Thyroid gland (tissue), 4 donors: ENCODE results near the gene ZSCAN1. TPM values are rescaled to one million over a fixed set of nuclear protein-coding genes. Genes with fewer than 3 reads are reported as not detected.

Source experiments
- DNase-seq, 2 donors: peaks; one replicate each; pipeline ENCODE4 v3.0.0-alpha.2; 2019
- H3K27ac ChIP-seq, 3 donors: fragments of 200-600 bp; sonication (generic); 1 replicate in 2 of 3; 2 replicates in 1 of 3; pipeline ENCODE4 v1.5.1; 2016 to 2019; ENCODE audit warnings: mild to moderate bottlenecking in 1 of 3, moderate library complexity in 1 of 3
- H3K27me3 ChIP-seq: fragments of 200-600 bp; sonication (generic); one replicate; pipeline ENCODE4 v1.5.1; 2019
- H3K36me3 ChIP-seq, 2 donors: fragments of 200-600 bp; sonication (generic); one replicate each; pipeline ENCODE4 v1.5.1; 2016 to 2019
- H3K4me1 ChIP-seq, 2 donors: fragments of 200-600 bp; sonication (generic); one replicate each; pipeline ENCODE4 v1.5.1; 2017 to 2019
- H3K4me3 ChIP-seq, 3 donors: fragments of 200-600 bp; sonication (generic); replicated peaks in 1 of 3; 1 replicate in 2 of 3; 2 replicates in 1 of 3; pipeline ENCODE4 v1.5.1; 2016; ENCODE audit warnings: mild to moderate bottlenecking in 1 of 3
- H3K9me3 ChIP-seq: fragments of 200-600 bp; sonication (generic); one replicate; pipeline ENCODE4 v1.5.1; 2017
- CTCF ChIP-seq, 6 experiments: fragments of 200-600 bp in 3 of 6; fragments of 450-650 bp in 3 of 6; sonication (generic) in 3 of 6; IDR thresholded peaks; one replicate each; pipeline ENCODE4 v1.5.1; 2016 to 2019; ENCODE audit warnings: antibody characterized with exemption in 6 of 6, mild to moderate bottlenecking in 2 of 6, inconsistent platforms in 1 of 6, moderate library complexity in 1 of 6
- POLR2A ChIP-seq, 2 donors: fragments of 450-650 bp; IDR thresholded peaks; one replicate each; pipeline ENCODE4 v1.6.1; 2017; ENCODE audit warnings: antibody characterized with exemption in 2 of 2, mild to moderate bottlenecking in 2 of 2, moderate library complexity in 1 of 2
- WGBS, 2 donors: methylation state at CpG; one replicate each; pipeline ENCODE4 v1.1.5; 2017; 5-methylcytosine and 5-hydroxymethylcytosine counted together
- intact Hi-C: fragments of 100-400 bp; cut with DNase I; formaldehyde crosslinking; loops from one replicate; pipeline ENCODE4 v1.15.1; 2023
- total RNA-seq, 4 donors: library from RNA; depleted of rRNA; stranded (reverse); fragments of >200 nt; gene quantifications; one replicate each; pipeline ENCODE4 v1.2.3, GENCODE V29; 2016

ZSCAN1 gene
- total RNA-seq, 4 donors from 2014 or later: 0.88 to 7.5 (median 3.4) TPM

GRCh38 chr19:58009666-58010301 is 24.0 kb upstream of the ZSCAN1 start:
- no peaks in the 10 kb centered on the region for H3K9me3 ChIP-seq
- WGBS, 2 donors: 9 to 30% methylated on average over 16 to 22 of the region's 41 CpGs
- peaks cover 0 to 19% of the 10 kb centered on the region in 2 donors for H3K36me3 ChIP-seq
- peak overlapping the region in 1 of 3 donors; percentile 32 for H3K4me3 ChIP-seq
- intact Hi-C loops: no loop called here
- H3K27me3 ChIP-seq: no peaks in the 10 kb centered on the region
- H3K27ac ChIP-seq: peak overlapping the region in 2 of 3 donors; percentile 53 to 65
- peaks cover 0 to 11% of the 10 kb centered on the region in 2 donors for H3K4me1 ChIP-seq
- DNase-seq: peak; percentile 93 to 95
- TF ChIP-seq POLR2A (IDR thresholded peaks at IDR 0.05): peak; percentile 44 to 46
- peak in 1 of 6 experiments; percentile 29 for TF ChIP-seq CTCF (IDR thresholded peaks at IDR 0.05)

GRCh38 chr19:58010507-58010906 is 23.3 kb upstream of the ZSCAN1 start:
- no peak overlapping the region for H3K4me3 ChIP-seq
- DNase-seq: no peak
- peaks cover 0 to 17% of the 10 kb centered on the region in 2 donors for H3K36me3 ChIP-seq
- 44 to 75% methylated on average over 21 to 22 of the region's 22 CpGs for WGBS, 2 donors
- H3K9me3 ChIP-seq: no peaks in the 10 kb centered on the region
- no peak overlapping the region for H3K27ac ChIP-seq
- peaks cover 0 to 11% of the 10 kb centered on the region in 2 donors for H3K4me1 ChIP-seq
- intact Hi-C loops: no loop called here
- no peaks in the 10 kb centered on the region for H3K27me3 ChIP-seq
- no peak for TF ChIP-seq POLR2A (IDR thresholded peaks at IDR 0.05)
- no peak for TF ChIP-seq CTCF (IDR thresholded peaks at IDR 0.05)

GRCh38 chr19:58014141-58014540 is 19.7 kb upstream of the ZSCAN1 start:
- Histone ChIP-seq H3K4me1 (peaks cover 0 to 7% of the 10 kb centered on the region in 2 donors), H3K9me3 (no peaks in the 10 kb centered on the region), H3K27ac (no peak overlapping the region), H3K36me3 (no peaks in the 10 kb centered on the region), H3K4me3 (no peak overlapping the region), H3K27me3 (no peaks in the 10 kb centered on the region)
- DNase-seq: no peak
- WGBS, 2 donors: 49 to 56% methylated on average over 5 of the region's 5 CpGs
- intact Hi-C loops: no loop called here
- TF ChIP-seq POLR2A (IDR thresholded peaks at IDR 0.05) (no peak), CTCF (IDR thresholded peaks at IDR 0.05) (no peak)

- no peaks in the 10 kb centered on the region for H3K9me3 ChIP-seq
- H3K4me3 ChIP-seq: no peak overlapping the region
- no peaks in the 10 kb centered on the region for H3K27me3 ChIP-seq
- whole genome bisulfite sequencing, 2 donors: 75 to 83% methylated on average over 7 of the region's 7 CpGs
- intact Hi-C loops: loop anchor here (5.0 kb wide), 1 partner anchor 137 kb away; no protein-coding TSS in a partner anchor
- TF ChIP-seq CTCF (IDR thresholded peaks at IDR 0.05): no peak
- TF ChIP-seq POLR2A (IDR thresholded peaks at IDR 0.05): no peak
- H3K27ac ChIP-seq: no peak overlapping the region
- H3K36me3 ChIP-seq: no peaks in the 10 kb centered on the region
- no peak for DNase-seq
- H3K4me1 ChIP-seq: no peaks in the 10 kb centered on the region
These were observed 13.7 kb upstream of the ZSCAN1 start for GRCh38 chr19:58020129-58020528.

GRCh38 chr19:58021541-58022282 is 12.1 kb upstream of the ZSCAN1 start:
- DNase-seq: peak; percentile 73 to 80
- Histone ChIP-seq H3K9me3 (no peaks in the 10 kb centered on the region), H3K4me1 (no peaks in the 10 kb centered on the region), H3K4me3 (no peak overlapping the region), H3K27me3 (no peaks in the 10 kb centered on the region), H3K27ac (no peak overlapping the region), H3K36me3 (no peaks in the 10 kb centered on the region)
- TF ChIP-seq POLR2A (IDR thresholded peaks at IDR 0.05) (no peak), CTCF (IDR thresholded peaks at IDR 0.05) (peak; percentile 58 to 90 (median 84))
- intact Hi-C loops: loop anchor here (5.0 kb wide), 1 partner anchor 136 kb away; no protein-coding TSS in a partner anchor
- WGBS, 2 donors: 40 to 47% methylated on average over 26 to 28 of the region's 30 CpGs
